BJ (cell line): ENCODE data around the gene EMID1. TPM values are rescaled to one million over a fixed set of nuclear protein-coding genes. Genes with fewer than 3 reads are reported as not detected.

Experiments
- CTCF ChIA-PET: fragments of 350-600 bp; formaldehyde crosslinking; extraction: SDS; loops from one replicate; lab custom pipeline; 2021; ENCODE audit warnings: antibody characterized with exemption, inconsistent platforms; lab: Yijun Ruan, JAX
- POLR2A ChIA-PET: fragments of 300-600 bp; sonication (Branson Sonifier 250); formaldehyde crosslinking; extraction: SDS; loops from one replicate; lab custom pipeline; 2021; ENCODE audit warnings: antibody characterized with exemption; lab: Charles Lee
- DNase-seq: peaks from one replicate; pipeline ENCODE4 v3.0.0-alpha.2; 2011; ENCODE audit warnings: low read depth
- H3K27me3 ChIP-seq: 2 replicates; pipeline ENCODE4 v1.6.0; 2011; ENCODE audit warnings: low read length; ENCODE audit not compliant: control insufficient read depth, insufficient read depth
- H3K36me3 ChIP-seq: 2 replicates; pipeline ENCODE4 v1.5.1; 2011; ENCODE audit warnings: low read length; ENCODE audit not compliant: control insufficient read depth, insufficient read depth
- H3K4me3 ChIP-seq: 2 replicates; pipeline ENCODE4 v1.5.1; 2011; ENCODE audit warnings: low read depth, mild to moderate bottlenecking, control low read depth, low read length
- CTCF ChIP-seq: IDR thresholded peaks from 2 replicates; pipeline ENCODE4 v1.5.1; 2011; ENCODE audit warnings: low read depth, mild to moderate bottlenecking, control low read depth, inconsistent platforms, low read length, moderate library complexity; ENCODE audit not compliant: insufficient read depth
- polyA plus RNA-seq: library from polyadenylated mRNA; depleted of rRNA; stranded (reverse); fragments of >200 nt; gene quantifications from 2 replicates; pipeline ENCODE4 v1.2.3, GENCODE V29; 2011

Gene EMID1
- polyA plus RNA-seq, 1 experiment, result 0.05 TPM

DNA sequence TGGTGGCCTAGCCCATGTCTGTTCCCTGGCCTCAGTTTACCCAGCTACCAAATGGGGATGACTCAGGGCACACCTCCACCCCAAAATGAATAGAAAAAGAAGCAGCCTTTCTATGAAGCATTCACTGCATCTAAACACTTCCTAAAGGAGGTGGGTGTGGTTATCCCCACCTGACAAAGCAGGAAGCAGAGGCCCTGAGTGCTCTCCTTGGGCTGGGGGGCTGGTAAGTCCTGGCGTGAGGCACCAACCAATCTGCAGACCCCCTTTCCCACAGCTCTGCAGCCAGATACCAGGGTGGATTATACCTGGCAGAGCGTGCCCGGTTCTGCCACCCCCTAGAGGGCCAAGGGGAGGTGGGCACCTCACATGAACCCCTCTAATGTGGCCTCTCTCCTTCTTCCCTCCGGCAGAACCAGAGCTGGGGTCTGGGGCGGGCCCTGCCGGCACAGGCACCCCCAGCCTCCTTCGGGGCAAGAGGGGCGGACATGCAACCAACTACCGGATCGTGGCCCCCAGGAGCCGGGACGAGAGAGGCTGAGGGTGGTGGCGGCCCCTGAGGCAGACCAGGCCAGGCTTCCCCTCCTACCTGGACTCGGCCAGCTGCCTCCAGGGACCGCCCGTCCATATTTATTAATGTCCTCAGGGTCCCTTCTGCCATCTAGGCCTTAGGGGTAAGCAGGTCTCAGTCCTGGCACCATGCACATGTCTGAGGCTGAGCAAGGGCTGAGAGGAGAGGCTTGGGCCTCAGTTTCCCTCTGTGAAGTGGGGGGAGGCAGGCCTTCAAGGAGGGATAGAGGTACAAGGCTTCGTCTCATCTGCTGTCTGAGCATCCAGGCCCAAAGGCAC is 52.9 kb downstream of the EMID1 start:
- no peak overlapping the region for H3K4me3 ChIP-seq
- no peaks in the 10 kb centered on the region for H3K27me3 ChIP-seq
- no peak for TF ChIP-seq CTCF
- ChIA-PET CTCF (interaction anchor here (1.6 kb wide), 2 partner anchors 9 to 13 kb away, joined by 5 to 7 read pairs; no protein-coding TSS in a partner anchor), POLR2A (no interaction called here)
- H3K36me3 ChIP-seq, result peaks cover 7% of the 10 kb centered on the region
- DNase-seq, result no peak

DNA sequence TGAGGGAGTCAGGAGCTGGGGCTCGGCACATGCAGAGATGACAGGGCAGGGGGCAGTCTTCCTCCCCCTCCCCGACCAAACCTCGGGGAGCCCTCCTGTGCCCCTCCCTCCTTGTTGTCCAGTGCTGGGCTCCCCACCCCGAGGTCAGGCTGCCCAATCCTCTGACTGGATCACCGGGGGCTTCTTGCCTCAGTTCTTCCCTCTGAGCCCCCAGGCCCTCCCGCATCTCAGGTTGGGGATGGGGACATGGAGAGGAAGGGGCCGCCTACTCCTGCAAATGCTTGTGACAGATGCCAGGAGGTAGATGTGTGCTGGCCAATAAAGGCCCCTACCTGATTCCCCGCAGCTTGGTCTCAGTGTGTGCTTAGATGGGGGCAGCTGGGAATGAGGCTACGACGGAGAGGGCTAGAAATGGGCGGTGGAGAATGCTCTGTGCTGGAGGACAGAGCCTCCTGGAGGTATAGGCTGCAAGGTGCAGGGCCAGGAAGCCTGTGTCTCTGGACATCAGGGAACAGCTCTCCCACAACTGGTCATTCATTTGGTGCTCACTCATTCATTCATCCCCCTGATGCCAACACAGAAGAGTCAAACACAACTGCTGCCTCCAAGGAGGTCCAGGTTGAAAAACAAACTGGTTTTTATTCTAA is 53.7 kb downstream of the EMID1 start:
- Histone ChIP-seq H3K36me3 (peaks cover 11% of the 10 kb centered on the region), H3K4me3 (no peak overlapping the region), H3K27me3 (no peaks in the 10 kb centered on the region)
- no peak for DNase-seq
- POLR2A ChIA-PET, result no interaction called here
- TF ChIP-seq CTCF, result no peak
- CTCF ChIA-PET, result interaction anchor here (1.6 kb wide), 2 partner anchors 10 to 14 kb away, joined by 5 to 7 read pairs; no protein-coding TSS in a partner anchor

DNA sequence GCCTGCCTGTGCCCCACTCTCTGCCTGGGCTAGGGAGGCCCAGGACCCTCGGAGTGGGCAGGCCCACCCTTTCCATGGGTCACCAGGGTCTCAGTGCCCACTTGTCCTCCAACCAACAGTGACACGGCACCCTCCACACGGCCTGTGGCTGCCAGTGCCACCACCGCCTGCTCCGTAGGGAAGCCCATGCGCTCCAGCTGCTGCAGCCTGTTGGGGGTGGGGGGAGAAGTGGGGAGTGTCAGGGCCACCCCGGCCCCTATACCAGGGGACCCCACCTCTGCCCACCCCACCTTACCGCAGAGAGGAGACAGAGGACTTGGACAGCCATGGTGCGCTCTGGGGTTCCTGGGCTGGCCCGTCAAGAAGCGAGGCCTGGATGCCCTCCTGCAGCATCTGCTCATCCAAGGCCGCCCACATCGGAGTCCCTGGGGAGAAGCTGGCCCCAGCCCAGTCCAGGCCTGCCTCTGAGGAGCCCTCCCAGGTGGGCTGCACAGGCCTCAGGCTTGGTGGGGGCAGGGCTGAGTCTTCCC is 54.4 kb downstream of the EMID1 start:
- H3K4me3 ChIP-seq, result no peak overlapping the region
- ChIA-PET CTCF (interaction anchor here (1.6 kb wide), 1 partner anchor 15 kb away, joined by 7 read pairs; no protein-coding TSS in a partner anchor), POLR2A (no interaction called here)
- no peak for TF ChIP-seq CTCF
- peaks cover 13% of the 10 kb centered on the region for H3K36me3 ChIP-seq
- no peaks in the 10 kb centered on the region for H3K27me3 ChIP-seq
- no peak for DNase-seq

DNA sequence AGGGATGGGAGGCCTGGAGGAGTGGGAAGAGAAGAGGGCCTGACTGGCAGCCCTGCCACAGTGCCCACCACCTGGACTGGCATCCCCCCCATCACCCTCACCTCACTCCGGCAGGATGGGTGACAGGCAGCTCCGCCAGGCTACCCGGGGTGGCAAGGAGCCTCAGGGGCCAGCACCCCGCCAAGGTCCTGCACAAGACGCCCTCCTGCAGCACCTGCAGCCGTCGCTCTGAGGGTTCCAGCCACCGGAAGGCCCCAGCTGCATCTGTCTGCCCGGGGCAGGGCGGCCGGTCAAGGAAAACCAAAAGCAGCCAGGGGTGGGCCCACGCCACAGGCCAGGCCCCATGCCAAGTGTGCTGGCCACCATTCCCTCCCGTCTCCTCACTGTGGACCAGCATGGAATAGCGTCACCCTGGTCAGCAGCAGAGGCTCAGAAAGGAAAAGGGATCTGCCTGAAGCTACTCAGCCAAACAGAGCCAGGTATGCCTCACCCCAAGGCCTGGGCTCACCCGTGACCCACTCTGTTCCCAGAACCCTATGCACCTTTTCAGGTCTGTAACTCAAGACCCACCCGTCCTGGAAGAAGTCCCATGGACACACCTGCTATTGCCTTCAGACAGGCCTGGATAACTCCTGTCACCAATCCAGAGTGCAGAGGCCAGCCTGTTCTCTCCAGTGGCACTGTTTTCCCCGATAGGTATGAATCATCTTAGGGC is 55.1 kb downstream of the EMID1 start:
- H3K27me3 ChIP-seq, result no peaks in the 10 kb centered on the region
- peaks cover 16% of the 10 kb centered on the region for H3K36me3 ChIP-seq
- no peak for DNase-seq
- no peak overlapping the region for H3K4me3 ChIP-seq
- no peak for TF ChIP-seq CTCF
- ChIA-PET CTCF (interaction anchor here (0.6 kb wide), 1 partner anchor 17 kb away, joined by 3 read pairs; no protein-coding TSS in a partner anchor), POLR2A (no interaction called here)
